ENCODE data around the gene SETD3. TPM values are rescaled to one million over a fixed set of nuclear protein-coding genes. Genes with fewer than 3 reads are reported as not detected.

SETD3 gene
- total and polyA plus RNA-seq, 2 of the 8 experiments (the other 6 are each of a cell fraction or from before 2014, with no cell fraction given): 24.0 to 64.0 TPM

DNA sequence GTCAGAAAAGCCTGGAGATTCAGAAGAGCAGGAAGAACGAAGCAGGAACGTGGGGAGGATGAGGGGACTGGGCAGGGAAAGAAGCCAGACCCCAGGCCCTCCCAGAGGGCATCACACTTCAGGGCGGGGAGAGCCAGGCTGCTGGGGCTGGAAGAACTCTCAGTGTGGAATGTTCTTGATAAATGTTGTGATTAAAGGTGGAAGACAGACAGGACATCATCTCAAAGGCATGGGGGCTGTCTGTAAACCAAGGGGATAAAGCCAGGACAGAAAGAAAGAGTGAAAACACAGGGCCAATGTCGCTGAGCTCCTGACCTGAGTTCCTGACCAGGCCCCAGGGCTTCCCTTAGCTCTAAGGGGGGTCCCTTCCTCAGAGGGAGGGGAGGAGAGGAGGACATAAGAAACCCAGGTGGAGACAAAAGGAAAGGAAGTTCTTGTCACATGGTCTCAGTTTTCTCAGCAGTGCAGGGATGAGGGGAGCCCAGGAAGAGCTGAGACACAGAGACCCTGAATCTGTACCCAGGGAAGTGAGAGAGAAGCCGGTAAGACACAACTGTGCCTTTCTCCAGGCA, 56.3 kb downstream of the SETD3 start:
- no peaks in the 10 kb centered on the region for H3K23me2 ChIP-seq (ENCODE audit: low read depth, low read length)
- no peak overlapping the region for H3K9ac ChIP-seq (replicated peaks in 1 of 4; ENCODE audit: extremely low read depth in 1 of 4, low read depth in 3 of 4, low read length in 3 of 4)
- H3K79me1 ChIP-seq (ENCODE audit: low read depth, low read length): peaks cover 3% of the 10 kb centered on the region; the same call in 1 of the 2 replicates
- no peak overlapping the region; the same call in 1 of the 2 replicates for H2BK5ac ChIP-seq (ENCODE audit: low read depth, low read length)
- CTCF ChIA-PET (ENCODE audit: partially characterized antibody): interaction anchor here (1.0 to 2.5 kb wide), 6 partner anchors 9 to 104 kb away, joined by 3 to 8 read pairs (median 4); no protein-coding TSS in a partner anchor
- H2AFZ ChIP-seq (ENCODE audit: low read length): no peak overlapping the region
- H4K5ac ChIP-seq (ENCODE audit: insufficient read length, low read depth, low read length): no peak overlapping the region
- peak overlapping the region; percentile 11; the same call in 1 of the 2 replicates for H3K18ac ChIP-seq (ENCODE audit: extremely low read depth, low read length)
- H3K4me2 ChIP-seq (ENCODE audit: insufficient read depth in 1 of 2, low read depth in 2 of 2, low read length in 2 of 2): peak overlapping the region in 1 of 2 experiments; percentile 4; a peak in 1 of 4 replicates
- H3K4me3 ChIP-seq (ENCODE audit: extremely low read depth in 1 of 4, insufficient read depth in 2 of 4, low read depth in 3 of 4, low read length in 4 of 4): no peak overlapping the region
- TF ChIP-seq BRCA1 (IDR thresholded peaks at IDR 0.05; ENCODE audit: low read depth, low read length): no peak
- TF ChIP-seq BCL11A (IDR thresholded peaks at IDR 0.05; ENCODE audit: low read depth in 2 of 2, low read length in 2 of 2): no peak
- no peak for TF ChIP-seq JUN (IDR thresholded peaks at IDR 0.05; ENCODE audit: low read depth, low read length)
- no peak for TF ChIP-seq NANOG (IDR thresholded peaks at IDR 0.05; ENCODE audit: insufficient read depth, low read depth, low read length, poor library complexity, severe bottlenecking)
- no peak for TF ChIP-seq TBP (IDR thresholded peaks at IDR 0.05; ENCODE audit: low read depth, low read length)
- TF ChIP-seq CEBPB (IDR thresholded peaks at IDR 0.05; ENCODE audit: low read depth, low read length): no peak
- no peak for TF ChIP-seq SRF (IDR thresholded peaks at IDR 0.05; ENCODE audit: low read depth, low read length)
- TF ChIP-seq NRF1 (IDR thresholded peaks at IDR 0.05; ENCODE audit: low read depth, low read length): no peak
- no peak for TF ChIP-seq SP2 (IDR thresholded peaks at IDR 0.05; ENCODE audit: low read length)
- H4K20me1 ChIP-seq (replicated peaks in 1 of 2; ENCODE audit: control insufficient read depth in 1 of 2, insufficient read depth in 2 of 2, low read length in 2 of 2): peaks cover 0 to 1% of the 10 kb centered on the region in 2 experiments
- no peak overlapping the region for H3K14ac ChIP-seq (ENCODE audit: insufficient read length)
- POLR2A ChIA-PET (ENCODE audit: partially characterized antibody): no interaction called here
- no peak overlapping the region for H2BK12ac ChIP-seq (ENCODE audit: low read depth, low read length)
- H4K91ac ChIP-seq (replicated peaks; ENCODE audit: insufficient read length, low read length): no peak overlapping the region
- no peaks in the 10 kb centered on the region; a peak in 2 of 4 replicates for H3K9me3 ChIP-seq (ENCODE audit: insufficient read depth in 2 of 2, low read depth in 1 of 2, low read length in 1 of 2)
- peaks cover 0 to 15% of the 10 kb centered on the region in 2 experiments; a peak in 1 of 4 replicates for H3K79me2 ChIP-seq (ENCODE audit: control insufficient read depth in 1 of 2, insufficient read depth in 2 of 2, low read length in 2 of 2)
- H2BK20ac ChIP-seq (ENCODE audit: low read length): no peak overlapping the region; the same call in 1 of the 2 replicates
- no peak overlapping the region for H3K27ac ChIP-seq (ENCODE audit: low read depth, low read length)
- H3K23ac ChIP-seq (ENCODE audit: insufficient read length): no peak overlapping the region
- 0 out of 2 replicates have a peak overlapping the region, but pooled peaks have one; percentile 20 for H2AK5ac ChIP-seq (ENCODE audit: low read depth, low read length)
- H3K4me1 ChIP-seq (replicated peaks in 1 of 4; ENCODE audit: control insufficient read depth in 3 of 4, insufficient read depth in 4 of 4, low read length in 3 of 4): peaks cover 2 to 14% (median 10%) of the 10 kb centered on the region in 4 experiments; a peak in 6 of 7 replicates
- no peak overlapping the region for H3K56ac ChIP-seq (replicated peaks; ENCODE audit: insufficient read length, low read depth, low read length)
- peaks cover 0 to 9% (median 5%) of the 10 kb centered on the region in 4 experiments; a peak in 3 of 8 replicates for H3K36me3 ChIP-seq (ENCODE audit: control insufficient read depth in 2 of 4, insufficient read depth in 4 of 4, low read length in 3 of 4)
- 0 out of 2 replicates have a peak overlapping the region, but pooled peaks have one; percentile 12 for H2BK15ac ChIP-seq (ENCODE audit: low read length)
- no peak for DNase-seq (ENCODE audit: low read depth in 1 of 2, low spot score in 2 of 2)
- FAIRE-seq: no peak
- no peak overlapping the region for H4K8ac ChIP-seq (ENCODE audit: extremely low read depth, insufficient read depth, low read length)
- H3K4ac ChIP-seq (replicated peaks; ENCODE audit: insufficient read length, low read depth, low read length): no peak overlapping the region
- 83% methylated on average over 5 of the region's 5 CpGs; no CpG with 5 or more reads in 1 of the 2 experiments for WGBS, 2 experiments (ENCODE audit: extremely low coverage in 1 of 2, insufficient coverage in 1 of 2, insufficient read length in 1 of 2, insufficient replicate concordance in 2 of 2, low coverage in 1 of 2, low lambda C conversion rate in 2 of 2, missing lambda C conversion rate in 1 of 2)
- H2BK120ac ChIP-seq (replicated peaks; ENCODE audit: low read depth, low read length): no peak overlapping the region
- H3K27me3 ChIP-seq (replicated peaks in 1 of 4; ENCODE audit: control insufficient read depth in 3 of 4, extremely low read depth in 1 of 4, insufficient read depth in 3 of 4, low read length in 3 of 4): no peaks in the 10 kb centered on the region

Measured in H1 (cell line).